HEK293 (cell line): ENCODE measurements around the gene ADCY10.

Source experiments
- HOXA7 ChIP-seq: sonication (generic); formaldehyde crosslinking; IDR thresholded peaks from 2 replicates; pipeline ENCODE4 v1.8.1; 2022; ENCODE audit warnings: missing genetic modification reagents, borderline replicate concordance
- ZFP3 ChIP-seq: fragments of 450-650 bp; formaldehyde crosslinking; IDR thresholded peaks from 2 replicates; pipeline ENCODE4 v1.5.1; 2016; ENCODE audit warnings: low read depth, missing biosample characterization, missing genetic modification characterization
- ZNF544 ChIP-seq: fragments of 450-650 bp; formaldehyde crosslinking; IDR thresholded peaks from 2 replicates; pipeline ENCODE4 v1.5.0; 2017; ENCODE audit warnings: missing biosample characterization, missing genetic modification characterization
- TF ChIP-seq, protein P1 (sequence below): fragments of 450-650 bp; formaldehyde crosslinking; IDR thresholded peaks from 2 replicates; pipeline ENCODE4 v1.5.1; 2016; ENCODE audit warnings: missing biosample characterization, missing genetic modification characterization
- TF ChIP-seq, protein P2 (sequence below): fragments of 450-650 bp; formaldehyde crosslinking; IDR thresholded peaks from 2 replicates; pipeline ENCODE4 v1.5.1; 2017; ENCODE audit warnings: missing biosample characterization, mild to moderate bottlenecking, missing genetic modification characterization, moderate library complexity
- TF ChIP-seq, protein P3 (sequence below): fragments of 450-650 bp; formaldehyde crosslinking; IDR thresholded peaks from 2 replicates; pipeline ENCODE4 v1.5.1; 2016; ENCODE audit warnings: missing biosample characterization, missing genetic modification characterization

DNA sequence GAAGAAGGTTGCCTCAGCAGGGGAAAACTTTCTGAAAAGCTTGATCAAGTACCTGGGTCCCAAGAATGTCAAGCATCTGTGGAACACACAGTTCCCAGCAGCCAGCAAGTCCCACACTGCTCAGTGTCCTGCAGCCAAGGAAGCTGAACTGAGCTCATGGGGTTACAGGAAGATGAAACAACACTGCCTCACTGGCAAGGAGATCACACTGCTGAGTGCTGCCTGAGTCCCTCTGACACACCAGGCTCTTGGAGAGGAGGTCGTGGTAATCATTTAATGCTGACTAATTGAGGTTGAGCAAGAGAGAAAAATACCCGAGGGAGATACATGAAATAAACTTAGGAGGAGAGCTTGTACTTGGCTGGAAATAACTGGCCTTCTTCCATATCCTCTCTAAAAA, 116.9 kb downstream of the ADCY10 start:
- TF ChIP-seq ZFP3 (tag by site-specific recombination) (no peak), HOXA7 (no peak), ZNF544 (tag by site-specific recombination) (no peak)
- TF ChIP-seq, protein P1, sequence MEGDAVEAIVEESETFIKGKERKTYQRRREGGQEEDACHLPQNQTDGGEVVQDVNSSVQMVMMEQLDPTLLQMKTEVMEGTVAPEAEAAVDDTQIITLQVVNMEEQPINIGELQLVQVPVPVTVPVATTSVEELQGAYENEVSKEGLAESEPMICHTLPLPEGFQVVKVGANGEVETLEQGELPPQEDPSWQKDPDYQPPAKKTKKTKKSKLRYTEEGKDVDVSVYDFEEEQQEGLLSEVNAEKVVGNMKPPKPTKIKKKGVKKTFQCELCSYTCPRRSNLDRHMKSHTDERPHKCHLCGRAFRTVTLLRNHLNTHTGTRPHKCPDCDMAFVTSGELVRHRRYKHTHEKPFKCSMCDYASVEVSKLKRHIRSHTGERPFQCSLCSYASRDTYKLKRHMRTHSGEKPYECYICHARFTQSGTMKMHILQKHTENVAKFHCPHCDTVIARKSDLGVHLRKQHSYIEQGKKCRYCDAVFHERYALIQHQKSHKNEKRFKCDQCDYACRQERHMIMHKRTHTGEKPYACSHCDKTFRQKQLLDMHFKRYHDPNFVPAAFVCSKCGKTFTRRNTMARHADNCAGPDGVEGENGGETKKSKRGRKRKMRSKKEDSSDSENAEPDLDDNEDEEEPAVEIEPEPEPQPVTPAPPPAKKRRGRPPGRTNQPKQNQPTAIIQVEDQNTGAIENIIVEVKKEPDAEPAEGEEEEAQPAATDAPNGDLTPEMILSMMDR, result no peak
- TF ChIP-seq, protein P2, sequence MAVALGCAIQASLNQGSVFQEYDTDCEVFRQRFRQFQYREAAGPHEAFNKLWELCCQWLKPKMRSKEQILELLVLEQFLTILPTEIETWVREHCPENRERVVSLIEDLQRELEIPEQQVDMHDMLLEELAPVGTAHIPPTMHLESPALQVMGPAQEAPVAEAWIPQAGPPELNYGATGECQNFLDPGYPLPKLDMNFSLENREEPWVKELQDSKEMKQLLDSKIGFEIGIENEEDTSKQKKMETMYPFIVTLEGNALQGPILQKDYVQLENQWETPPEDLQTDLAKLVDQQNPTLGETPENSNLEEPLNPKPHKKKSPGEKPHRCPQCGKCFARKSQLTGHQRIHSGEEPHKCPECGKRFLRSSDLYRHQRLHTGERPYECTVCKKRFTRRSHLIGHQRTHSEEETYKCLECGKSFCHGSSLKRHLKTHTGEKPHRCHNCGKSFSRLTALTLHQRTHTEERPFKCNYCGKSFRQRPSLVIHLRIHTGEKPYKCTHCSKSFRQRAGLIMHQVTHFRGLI (tag by site-specific recombination), result no peak
- TF ChIP-seq, protein P3, sequence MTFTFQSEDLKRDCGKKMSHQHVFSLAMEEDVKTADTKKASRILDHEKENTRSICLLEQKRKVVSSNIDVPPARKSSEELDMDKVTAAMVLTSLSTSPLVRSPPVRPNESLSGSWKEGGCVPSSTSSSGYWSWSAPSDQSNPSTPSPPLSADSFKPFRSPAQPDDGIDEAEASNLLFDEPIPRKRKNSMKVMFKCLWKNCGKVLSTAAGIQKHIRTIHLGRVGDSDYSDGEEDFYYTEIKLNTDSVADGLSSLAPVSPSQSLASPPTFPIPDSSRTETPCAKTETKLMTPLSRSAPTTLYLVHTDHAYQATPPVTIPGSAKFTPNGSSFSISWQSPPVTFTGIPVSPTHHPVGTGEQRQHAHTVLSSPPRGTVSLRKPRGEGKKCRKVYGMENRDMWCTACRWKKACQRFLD (tag by site-specific recombination), result no peak
